GM18861 (cell line): ENCODE data around the gene ATP2B2.

ENCODE experiments used
- ATAC-seq: cut with Tn5 transposase; IDR thresholded peaks from one replicate; pipeline ENCODE4 v1.9.1; 2021; ENCODE audit not compliant: unreplicated experiment

ATP2B2 gene

GRCh38 chr3:10495614-10496013, 9.8 kb downstream of the ATP2B2 start:
- no peak for ATAC-seq

GRCh38 chr3:10495003-10495402, 10.4 kb downstream of the ATP2B2 start:
- no peak for ATAC-seq

- no peak for ATAC-seq
Observed at GRCh38 chr3:10494180-10494579, 11.2 kb downstream of the ATP2B2 start.

GRCh38 chr3:10493202-10493589, 12.2 kb downstream of the ATP2B2 start:
- no peak for ATAC-seq

GRCh38 chr3:10492364-10493201, 12.8 kb downstream of the ATP2B2 start:
- ATAC-seq: no peak

- ATAC-seq: no peak
Observed at GRCh38 chr3:10489746-10490483, 15.5 kb downstream of the ATP2B2 start.

GRCh38 chr3:10487988-10488633, 17.3 kb downstream of the ATP2B2 start:
- no peak for ATAC-seq

- no peak for ATAC-seq
Observed at GRCh38 chr3:10485806-10486205, 19.6 kb downstream of the ATP2B2 start.

- ATAC-seq: no peak
Observed at GRCh38 chr3:10485380-10485779, 20.0 kb downstream of the ATP2B2 start.

GRCh38 chr3:10484709-10485108, 20.7 kb downstream of the ATP2B2 start:
- ATAC-seq: no peak

GRCh38 chr3:10483686-10484345, 21.6 kb downstream of the ATP2B2 start:
- ATAC-seq: no peak

- no peak for ATAC-seq
Observed at GRCh38 chr3:10483364-10483675, 22.1 kb downstream of the ATP2B2 start.

- no peak for ATAC-seq
Observed at GRCh38 chr3:10482631-10483363, 22.6 kb downstream of the ATP2B2 start.

- ATAC-seq: no peak
Observed at GRCh38 chr3:10480871-10481378, 24.5 kb downstream of the ATP2B2 start.

GRCh38 chr3:10479311-10479710, 26.1 kb downstream of the ATP2B2 start:
- ATAC-seq: no peak

GRCh38 chr3:10475983-10476382, 29.4 kb downstream of the ATP2B2 start:
- no peak for ATAC-seq

- ATAC-seq: no peak
Observed at GRCh38 chr3:10474847-10475246, 30.5 kb downstream of the ATP2B2 start.

- no peak for ATAC-seq
Observed at GRCh38 chr3:10474275-10474646, 31.1 kb downstream of the ATP2B2 start.

GRCh38 chr3:10473581-10474274, 31.7 kb downstream of the ATP2B2 start:
- no peak for ATAC-seq

- no peak for ATAC-seq
Observed at GRCh38 chr3:10472877-10473440, 32.4 kb downstream of the ATP2B2 start.
